ENCODE data around the gene FOXK2. TPM values are rescaled to one million over a fixed set of nuclear protein-coding genes. Genes with fewer than 3 reads are reported as not detected.

The FOXK2 gene
- total and polyA plus RNA-seq, 2 of the 8 experiments (the other 6 are each of a cell fraction or from before 2014, with no cell fraction given) = 34.7 to 64.9 TPM

DNA sequence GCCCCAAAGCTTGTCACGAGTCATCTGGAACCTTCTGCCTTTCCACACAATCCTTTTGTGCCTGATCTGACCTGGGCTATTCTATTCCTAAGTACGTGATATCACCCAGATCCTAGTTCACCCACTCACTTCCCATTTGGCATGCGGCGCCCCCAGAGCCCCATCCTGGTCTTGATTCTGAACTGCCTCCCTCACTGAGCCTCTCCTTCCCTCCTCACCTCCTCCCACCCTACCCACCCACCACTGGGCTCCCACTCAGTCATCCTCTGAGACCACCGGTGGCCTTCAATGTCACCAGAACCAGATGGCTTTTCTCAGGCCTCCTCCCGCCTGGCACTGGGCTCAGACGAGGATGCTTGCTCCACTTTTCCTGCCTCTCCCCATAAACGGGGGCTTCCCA, 110.2 kb downstream of the FOXK2 start:
- Histone ChIP-seq H2AK5ac (ENCODE audit: low read depth, low read length) (no peak overlapping the region), H3K56ac (replicated peaks; ENCODE audit: insufficient read length, low read depth, low read length) (no peak overlapping the region), H3K4me3 (ENCODE audit: extremely low read depth in 1 of 4, insufficient read depth in 2 of 4, low read depth in 3 of 4, low read length in 4 of 4) (no peak overlapping the region), H4K91ac (replicated peaks; ENCODE audit: insufficient read length, low read length) (no peak overlapping the region), H2BK120ac (replicated peaks; ENCODE audit: low read depth, low read length) (no peak overlapping the region), H3K18ac (ENCODE audit: extremely low read depth, low read length) (no peak overlapping the region), H4K8ac (ENCODE audit: extremely low read depth, insufficient read depth, low read length) (peak overlapping the region; percentile 31; the same call in 1 of the 2 replicates), H3K36me3 (ENCODE audit: control insufficient read depth in 2 of 4, insufficient read depth in 4 of 4, low read length in 3 of 4) (peaks cover 12 to 36% (median 16%) of the 10 kb centered on the region in 4 experiments), H3K4ac (replicated peaks; ENCODE audit: insufficient read length, low read depth, low read length) (no peak overlapping the region), H4K5ac (ENCODE audit: insufficient read length, low read depth, low read length) (no peak overlapping the region), H3K4me1 (replicated peaks in 1 of 4; ENCODE audit: control insufficient read depth in 3 of 4, insufficient read depth in 4 of 4, low read length in 3 of 4) (no peaks in the 10 kb centered on the region), H3K4me2 (ENCODE audit: insufficient read depth in 1 of 2, low read depth in 2 of 2, low read length in 2 of 2) (no peak overlapping the region), H3K27me3 (replicated peaks in 1 of 4; ENCODE audit: control insufficient read depth in 3 of 4, extremely low read depth in 1 of 4, insufficient read depth in 3 of 4, low read length in 3 of 4) (no peaks in the 10 kb centered on the region), H3K27ac (ENCODE audit: low read depth, low read length) (no peak overlapping the region), H3K9me3 (ENCODE audit: insufficient read depth in 2 of 2, low read depth in 1 of 2, low read length in 1 of 2) (no peaks in the 10 kb centered on the region), H4K20me1 (replicated peaks in 1 of 2; ENCODE audit: control insufficient read depth in 1 of 2, insufficient read depth in 2 of 2, low read length in 2 of 2) (peaks cover 5 to 21% of the 10 kb centered on the region in 2 experiments), H2AFZ (ENCODE audit: low read length) (no peak overlapping the region), H3K79me1 (ENCODE audit: low read depth, low read length) (peaks cover 13% of the 10 kb centered on the region), H3K79me2 (ENCODE audit: control insufficient read depth in 1 of 2, insufficient read depth in 2 of 2, low read length in 2 of 2) (peaks cover 4 to 43% of the 10 kb centered on the region in 2 experiments; a peak in 3 of 4 replicates), H2BK12ac (ENCODE audit: low read depth, low read length) (no peak overlapping the region), H3K23me2 (ENCODE audit: low read depth, low read length) (no peaks in the 10 kb centered on the region; the same call in 1 of the 2 replicates), H2BK15ac (ENCODE audit: low read length) (no peak overlapping the region), H2BK20ac (ENCODE audit: low read length) (no peak overlapping the region), H3K9ac (replicated peaks in 1 of 4; ENCODE audit: extremely low read depth in 1 of 4, low read depth in 3 of 4, low read length in 3 of 4) (no peak overlapping the region), H3K23ac (ENCODE audit: insufficient read length) (no peak overlapping the region), H3K14ac (ENCODE audit: insufficient read length) (no peak overlapping the region), H2BK5ac (ENCODE audit: low read depth, low read length) (peak overlapping the region; percentile 52; the same call in 1 of the 2 replicates)
- no peak for DNase-seq (ENCODE audit: low read depth in 1 of 2, low spot score in 2 of 2)
- no peak for FAIRE-seq
- ChIA-PET POLR2A (ENCODE audit: partially characterized antibody) (no interaction called here), CTCF (ENCODE audit: partially characterized antibody) (interaction anchor here (4.3 kb wide), 1 partner anchor 14 kb away, joined by 18 read pairs; no protein-coding TSS in a partner anchor)
- WGBS, 2 experiments (ENCODE audit: extremely low coverage in 1 of 2, insufficient coverage in 1 of 2, insufficient read length in 1 of 2, insufficient replicate concordance in 2 of 2, low coverage in 1 of 2, low lambda C conversion rate in 2 of 2, missing lambda C conversion rate in 1 of 2) = 89% methylated on average over 7 of the region's 8 CpGs; no CpG with 5 or more reads in 1 of the 2 experiments
- no peak for TF ChIP-seq TCF12 (IDR thresholded peaks at IDR 0.05; ENCODE audit: low read depth, low read length)
- TF ChIP-seq CBX8 (IDR thresholded peaks at IDR 0.05; ENCODE audit: borderline replicate concordance, low read depth, low read length) = no peak
- TF ChIP-seq RFX5 (IDR thresholded peaks at IDR 0.05; ENCODE audit: borderline replicate concordance, low read depth, low read length) = no peak
- no peak for TF ChIP-seq POU5F1 (IDR thresholded peaks at IDR 0.05; ENCODE audit: low read depth, low read length)
- TF ChIP-seq RXRA (IDR thresholded peaks at IDR 0.05; ENCODE audit: insufficient read depth, low read depth, low read length) = no peak
- TF ChIP-seq SP2 (IDR thresholded peaks at IDR 0.05; ENCODE audit: low read length) = no peak
- no peak for TF ChIP-seq BACH1 (IDR thresholded peaks at IDR 0.05; ENCODE audit: low read length)
- TF ChIP-seq TEAD4 (IDR thresholded peaks at IDR 0.05; ENCODE audit: low read depth, low read length) = no peak
- no peak for TF ChIP-seq NRF1 (IDR thresholded peaks at IDR 0.05; ENCODE audit: low read depth, low read length)
- no peak for TF ChIP-seq USF2 (IDR thresholded peaks at IDR 0.05; ENCODE audit: low read length)
- TF ChIP-seq, protein P1, sequence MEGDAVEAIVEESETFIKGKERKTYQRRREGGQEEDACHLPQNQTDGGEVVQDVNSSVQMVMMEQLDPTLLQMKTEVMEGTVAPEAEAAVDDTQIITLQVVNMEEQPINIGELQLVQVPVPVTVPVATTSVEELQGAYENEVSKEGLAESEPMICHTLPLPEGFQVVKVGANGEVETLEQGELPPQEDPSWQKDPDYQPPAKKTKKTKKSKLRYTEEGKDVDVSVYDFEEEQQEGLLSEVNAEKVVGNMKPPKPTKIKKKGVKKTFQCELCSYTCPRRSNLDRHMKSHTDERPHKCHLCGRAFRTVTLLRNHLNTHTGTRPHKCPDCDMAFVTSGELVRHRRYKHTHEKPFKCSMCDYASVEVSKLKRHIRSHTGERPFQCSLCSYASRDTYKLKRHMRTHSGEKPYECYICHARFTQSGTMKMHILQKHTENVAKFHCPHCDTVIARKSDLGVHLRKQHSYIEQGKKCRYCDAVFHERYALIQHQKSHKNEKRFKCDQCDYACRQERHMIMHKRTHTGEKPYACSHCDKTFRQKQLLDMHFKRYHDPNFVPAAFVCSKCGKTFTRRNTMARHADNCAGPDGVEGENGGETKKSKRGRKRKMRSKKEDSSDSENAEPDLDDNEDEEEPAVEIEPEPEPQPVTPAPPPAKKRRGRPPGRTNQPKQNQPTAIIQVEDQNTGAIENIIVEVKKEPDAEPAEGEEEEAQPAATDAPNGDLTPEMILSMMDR (IDR thresholded peaks at IDR 0.05; ENCODE audit: control extremely low read depth in 1 of 3, insufficient read depth in 1 of 3, low read depth in 1 of 3, low read length in 3 of 3) = no peak
